NB4 (cell line): ENCODE results near the gene WDR45.

Experiments
- DNase-seq: peaks from one replicate; pipeline ENCODE4 v3.0.0; 2010; ENCODE audit warnings: low read depth
- H3K4me3 ChIP-seq: one replicate; pipeline ENCODE4 v1.5.1; 2011; ENCODE audit warnings: mild to moderate bottlenecking, low read depth, low read length, moderate library complexity
- CTCF ChIP-seq: IDR thresholded peaks from one replicate; pipeline ENCODE4 v1.5.1; 2012; ENCODE audit warnings: low read depth, low read length
- MAX ChIP-seq: IDR thresholded peaks from 2 replicates; pipeline ENCODE4 v1.6.1; 2011; ENCODE audit warnings: low read depth, low read length
- MYC ChIP-seq: IDR thresholded peaks from 2 replicates; pipeline ENCODE4 v1.6.1; 2011; ENCODE audit warnings: low read depth, low read length
- POLR2A ChIP-seq: IDR thresholded peaks from 2 replicates; pipeline ENCODE4 v1.6.1; 2011; ENCODE audit warnings: mild to moderate bottlenecking; ENCODE audit not compliant: insufficient read length; ENCODE audit errors: extremely low read depth

WDR45 gene

GRCh38 chrX:49060914-49061313, 18.8 kb downstream of the WDR45 start:
- TF ChIP-seq POLR2A: no peak
- TF ChIP-seq MAX: no peak
- H3K4me3 ChIP-seq: no peak overlapping the region
- no peak for DNase-seq

- DNase-seq: no peak
- no peak overlapping the region for H3K4me3 ChIP-seq
- TF ChIP-seq MYC: no peak
- no peak for TF ChIP-seq CTCF
- no peak for TF ChIP-seq MAX
- TF ChIP-seq POLR2A: no peak
These were observed 20.0 kb downstream of the WDR45 start for GRCh38 chrX:49059681-49060085.

GRCh38 chrX:49059201-49059600, 20.5 kb downstream of the WDR45 start:
- DNase-seq: no peak

GRCh38 chrX:49058794-49059193, 20.9 kb downstream of the WDR45 start, which contains the start of gene CCDC120:
Gene CCDC120 (plus strand): TSS chrX:49058999. CDS start chrX:49062042, 3,043 bp downstream.
- no peak within 1 kb of the TSS for H3K4me3 ChIP-seq
- no peak for DNase-seq
- TF ChIP-seq CTCF (no peak), MYC (no peak), MAX (no peak), POLR2A (no peak)

More at GRCh38 chrX:49059201-49059600, 20.5 kb downstream of the WDR45 start:
- TF ChIP-seq MYC (no peak), MAX (no peak), CTCF (no peak), POLR2A (no peak)
- no peak overlapping the region for H3K4me3 ChIP-seq

GRCh38 chrX:49054073-49054762, 25.5 kb downstream of the WDR45 start:
- TF ChIP-seq MAX (no peak), CTCF (no peak), MYC (no peak), POLR2A (no peak)
- H3K4me3 ChIP-seq: no peak overlapping the region
- no peak for DNase-seq

- DNase-seq: no peak
- TF ChIP-seq MAX (no peak), CTCF (no peak), POLR2A (no peak), MYC (no peak)
- no peak overlapping the region for H3K4me3 ChIP-seq
These were observed 26.2 kb downstream of the WDR45 start for GRCh38 chrX:49053223-49054072.
